H1 (cell line): ENCODE measurements around the gene CDK2.

Experiments used
- CHD7 ChIP-seq: fragments of 300-600 bp; sonication (generic); IDR thresholded peaks from 2 replicates; pipeline ENCODE4 v1.7.1; 2012; ENCODE audit warnings: low read length, moderate library complexity, mild to moderate bottlenecking, inconsistent platforms; ENCODE audit not compliant: insufficient replicate concordance
- E2F6 ChIP-seq: IDR thresholded peaks from 2 replicates; pipeline ENCODE4 v1.6.1; 2012; ENCODE audit warnings: inconsistent platforms
- EGR1 ChIP-seq: IDR thresholded peaks from 2 replicates; pipeline ENCODE4 v1.6.1; 2011; ENCODE audit warnings: low read depth, low read length, borderline replicate concordance
- EZH2 ChIP-seq: fragments of 200-600 bp; sonication (generic); IDR thresholded peaks from 2 replicates; pipeline ENCODE4 v1.7.1; 2012; ENCODE audit warnings: low read depth, mild to moderate bottlenecking, moderate library complexity, low read length, inconsistent platforms; ENCODE audit not compliant: severe bottlenecking
- POLR2AphosphoS5 ChIP-seq: IDR thresholded peaks from 2 replicates; pipeline ENCODE4 v1.6.1; 2011; ENCODE audit warnings: low read depth, low read length

- TF ChIP-seq EZH2 (no peak), EGR1 (no peak), E2F6 (no peak), CHD7 (no peak), POLR2AphosphoS5 (no peak)
These were observed 47.6 kb downstream of the CDK2 start for GRCh38 chr12:56014205-56014604.
